Amniotic stem cell (primary cell): ENCODE data around the gene PTPRA.
"Not testable (repeated sequence)": the region's sequence is repeated elsewhere in the genome, so short reads cannot be mapped to it uniquely, and the experiment has no call there.

Experiments used
- DNase-seq: peaks from one replicate; lab custom pipeline; 2025; lab: John Stamatoyannopoulos, UW

Gene PTPRA

DNA sequence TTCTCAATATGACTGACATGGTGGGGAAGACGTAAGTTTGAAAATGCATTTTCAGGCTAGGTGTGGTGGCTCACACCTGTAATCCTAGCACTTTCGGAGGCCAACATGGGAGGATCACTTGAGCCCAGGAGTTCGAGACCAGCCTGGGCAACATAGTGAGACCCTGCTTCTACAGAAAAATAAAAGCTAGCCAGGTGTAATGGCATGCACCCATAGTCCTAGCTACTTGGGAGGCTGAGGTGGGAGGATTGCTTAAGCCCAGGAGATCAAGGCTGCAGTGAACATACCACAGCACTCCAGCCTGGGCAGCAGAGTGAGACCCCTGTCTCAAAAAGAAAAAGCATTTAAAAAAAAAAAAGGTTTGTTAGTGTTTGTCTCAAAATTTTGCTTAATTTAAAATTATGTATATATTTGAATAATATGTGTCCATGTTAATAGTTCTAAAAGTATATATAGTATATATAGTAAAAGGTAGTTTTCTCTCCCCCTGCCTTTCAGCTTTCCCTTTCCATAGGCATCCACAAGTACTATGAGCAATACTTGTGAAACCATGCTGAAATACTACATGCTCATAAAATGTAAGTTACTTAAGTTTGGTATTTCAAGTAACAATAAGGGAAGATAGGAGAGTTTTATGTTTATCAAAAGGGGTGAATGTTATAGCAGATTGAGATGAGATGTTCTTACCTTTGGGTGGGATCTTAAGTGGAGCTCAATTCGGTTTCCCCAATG is 15.1 kb downstream of the PTPRA start:
- DNase-seq, result no peak

DNA sequence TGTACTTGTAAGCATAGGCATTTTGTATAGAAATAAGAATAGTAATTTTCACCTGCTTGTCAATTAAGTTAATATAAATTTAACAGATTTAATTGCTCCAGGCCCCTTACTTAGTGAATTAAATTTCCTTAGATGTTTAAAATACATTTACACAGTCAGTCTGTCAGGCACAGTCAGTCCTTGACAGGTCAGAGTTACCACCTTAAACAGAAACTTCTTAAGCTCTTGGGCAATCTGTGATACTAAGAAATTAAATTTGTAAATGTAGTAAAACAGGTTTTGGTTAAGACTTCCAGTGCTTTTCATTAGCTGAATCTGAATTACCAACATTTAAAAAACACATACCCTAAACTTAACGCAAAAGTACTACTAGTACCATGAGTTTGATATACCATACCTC is 15.9 kb downstream of the PTPRA start:
- no peak for DNase-seq

DNA sequence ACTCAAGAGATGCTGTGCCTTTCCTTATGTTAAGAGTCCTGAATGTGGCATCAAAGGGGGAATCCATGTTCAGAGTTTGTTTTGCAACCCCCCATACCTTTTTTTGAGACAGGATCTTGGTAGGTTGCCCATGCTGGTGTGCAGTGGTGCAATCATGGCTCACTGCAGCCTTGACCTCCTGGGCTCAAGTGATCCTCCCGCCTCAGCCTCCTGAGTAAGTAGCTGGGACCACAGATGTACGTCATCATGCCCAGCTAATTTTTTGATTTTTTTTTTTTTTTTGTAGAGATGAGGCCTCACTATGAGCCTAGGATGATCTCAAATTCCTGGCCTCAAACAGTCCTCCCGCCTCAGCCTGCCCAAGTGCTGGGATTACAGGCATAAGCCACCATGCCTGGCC is 16.5 kb downstream of the PTPRA start:
- no peak for DNase-seq

DNA sequence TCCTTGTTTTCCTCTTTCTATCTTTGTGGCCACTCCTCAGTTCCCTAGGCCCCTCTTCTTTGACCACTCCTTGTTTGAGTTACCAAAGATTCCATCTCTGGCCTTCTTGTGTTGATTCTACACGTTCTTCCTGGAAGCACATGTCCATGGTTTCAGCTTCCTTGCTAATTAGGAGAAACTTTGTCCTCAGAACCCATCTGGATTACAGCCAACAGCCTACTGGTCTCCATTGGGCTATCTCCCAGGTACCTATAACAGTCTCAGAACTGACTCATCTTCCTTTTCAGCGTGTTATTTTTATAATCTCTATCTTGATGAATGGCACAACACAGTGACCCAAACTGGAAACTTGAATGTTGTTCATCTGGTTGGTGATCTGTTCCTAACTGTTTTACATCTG is 17.5 kb downstream of the PTPRA start:
- DNase-seq, result no peak

DNA sequence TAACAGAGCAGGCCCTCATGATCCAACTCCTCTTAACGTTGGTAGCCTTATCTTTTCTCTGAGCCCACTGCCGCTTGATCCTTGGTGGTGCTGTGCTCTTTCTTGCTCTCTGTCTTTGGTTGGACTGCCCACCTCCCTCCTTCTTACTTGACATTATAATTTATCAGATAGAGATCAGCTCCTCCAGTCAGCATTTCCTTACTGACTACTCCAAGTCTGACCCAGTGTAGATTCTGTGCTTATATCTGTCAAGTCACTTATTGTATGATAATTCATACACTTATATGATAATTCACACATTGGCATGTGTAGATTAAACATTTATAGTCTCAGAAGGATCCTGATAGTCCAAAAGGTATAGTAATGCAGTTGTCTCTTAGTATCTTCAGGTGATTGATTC is 18.1 kb downstream of the PTPRA start:
- DNase-seq, result no peak

DNA sequence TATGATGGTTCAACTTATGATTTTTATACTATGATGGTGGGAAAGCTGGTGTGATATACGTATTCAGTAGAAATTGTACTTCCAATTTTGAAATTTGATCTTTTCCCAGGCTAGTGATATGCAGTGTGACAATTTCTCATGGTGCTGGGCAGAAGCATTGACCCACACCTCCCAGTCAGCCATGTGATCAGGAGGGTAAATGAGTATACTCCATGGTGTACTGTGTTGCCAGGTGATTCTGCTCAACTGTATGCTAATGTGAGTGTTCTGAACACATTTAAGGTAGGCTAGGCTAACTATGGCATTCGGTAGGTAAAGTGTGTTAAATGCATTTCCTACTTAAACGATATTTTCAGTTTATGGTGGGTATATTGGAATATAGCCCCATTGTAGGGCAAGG is 19.1 kb downstream of the PTPRA start:
- no peak for DNase-seq

DNA sequence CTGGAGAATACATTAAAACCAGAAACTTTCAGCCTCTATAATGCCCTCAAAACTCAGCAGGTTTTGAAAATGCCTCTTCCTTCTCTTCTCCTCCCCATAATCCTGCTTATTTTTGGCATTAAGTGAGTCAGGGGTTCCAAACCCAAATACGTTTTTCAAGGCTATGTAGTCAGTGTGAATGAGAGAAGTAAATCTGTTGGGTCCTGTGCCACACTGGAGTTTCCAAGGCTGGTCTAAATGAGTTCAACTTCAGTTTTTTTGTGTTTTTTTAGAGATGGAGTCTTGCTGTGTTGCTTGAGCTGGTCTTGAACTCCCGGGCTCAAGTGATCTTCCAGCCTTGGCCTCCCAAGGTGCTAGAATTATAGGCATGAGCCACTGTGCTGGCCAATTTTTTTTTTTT is 20.9 kb downstream of the PTPRA start:
- no peak for DNase-seq

DNA sequence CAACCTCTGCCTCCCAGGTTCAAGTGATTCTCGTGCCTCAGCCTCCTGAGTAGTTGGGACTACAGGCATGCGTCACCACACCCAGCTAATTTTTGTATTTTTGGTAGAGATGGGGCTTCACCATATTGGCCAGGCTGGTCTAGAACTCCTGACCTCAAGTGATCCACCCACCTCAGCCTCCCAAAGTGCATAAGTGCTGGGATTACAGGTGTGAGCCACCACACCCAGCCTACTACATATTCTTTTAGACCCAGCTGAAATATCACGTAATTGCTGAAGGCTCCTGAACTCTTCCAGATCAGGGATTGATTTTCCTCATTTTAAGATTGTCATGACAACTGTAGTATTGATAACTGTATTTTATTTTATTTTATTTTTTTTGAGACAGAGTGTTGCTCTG is 21.9 kb downstream of the PTPRA start:
- not testable (repeated sequence) for DNase-seq

DNA sequence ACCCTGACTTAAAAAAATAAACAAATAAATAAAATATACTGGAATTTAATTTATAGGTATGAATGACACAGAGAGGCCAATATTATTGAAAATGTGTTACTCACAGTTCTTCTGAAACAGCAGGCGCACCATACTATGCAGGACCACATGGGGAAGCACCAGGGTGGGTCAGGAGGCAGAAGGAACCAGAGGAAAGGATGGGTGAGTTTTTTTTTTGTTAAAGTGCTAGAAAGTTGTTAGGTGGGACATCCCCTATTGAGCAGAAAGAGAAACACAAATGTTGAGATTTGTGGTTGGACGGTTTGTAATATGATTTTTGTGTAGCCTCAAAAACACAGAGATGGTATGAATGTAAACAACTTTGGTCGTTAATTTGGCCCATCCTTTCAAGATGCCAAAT is 26.0 kb downstream of the PTPRA start:
- no peak for DNase-seq

DNA sequence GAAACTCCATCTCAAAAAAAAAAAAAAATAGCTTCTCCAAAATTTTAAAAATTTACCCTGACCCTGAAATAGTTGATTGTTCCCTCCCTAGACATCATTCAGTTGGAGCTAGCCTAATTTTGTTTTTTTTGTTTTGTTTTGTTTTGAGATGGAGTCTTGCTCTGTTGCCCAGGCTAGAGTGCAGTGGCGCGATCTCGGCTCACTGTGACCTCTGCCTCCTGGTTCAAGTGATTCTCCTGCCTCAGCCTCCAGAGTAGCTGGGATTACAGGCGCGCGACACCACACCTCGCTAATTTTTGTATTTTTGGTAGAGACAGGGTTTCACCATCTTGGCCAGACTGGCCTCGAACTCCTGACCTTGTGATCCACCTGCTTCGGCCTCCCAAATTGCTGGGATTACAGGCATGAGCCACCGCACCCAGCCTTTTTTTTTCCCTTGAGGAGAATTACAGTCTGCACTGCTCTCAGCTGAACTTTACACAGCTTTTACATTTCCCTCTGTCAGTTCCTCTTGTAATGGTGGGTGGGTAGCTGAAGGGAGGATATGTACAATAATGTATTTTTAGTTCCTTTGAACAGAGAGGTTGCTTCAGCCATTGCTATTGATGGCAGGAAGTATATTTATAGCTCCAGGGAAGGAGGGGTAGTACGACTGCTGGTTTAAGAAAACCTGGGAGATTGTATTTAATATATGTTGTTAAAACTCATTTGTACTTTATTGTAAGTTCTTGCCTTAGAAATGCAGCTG is 27.7 kb downstream of the PTPRA start:
- DNase-seq, result no peak

DNA sequence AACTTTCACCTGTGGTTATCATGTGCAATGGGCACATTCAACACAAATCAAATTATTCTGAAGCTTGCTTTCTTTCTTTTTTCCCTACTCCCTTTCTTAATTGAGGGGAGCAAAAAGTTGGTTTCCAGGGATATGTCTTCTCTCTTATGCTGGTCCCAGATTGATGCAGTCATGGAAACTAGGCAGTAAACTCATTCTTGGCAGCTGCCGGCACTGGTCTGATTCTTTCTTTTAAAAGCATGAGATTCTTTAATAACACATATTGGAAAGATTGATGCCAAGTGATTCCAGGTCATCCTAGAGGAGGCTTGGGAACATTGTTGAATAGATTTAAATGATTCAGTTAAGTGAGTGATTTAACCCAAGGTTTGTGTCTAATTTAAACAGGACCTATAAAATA is 29.0 kb downstream of the PTPRA start:
- no peak for DNase-seq

DNA sequence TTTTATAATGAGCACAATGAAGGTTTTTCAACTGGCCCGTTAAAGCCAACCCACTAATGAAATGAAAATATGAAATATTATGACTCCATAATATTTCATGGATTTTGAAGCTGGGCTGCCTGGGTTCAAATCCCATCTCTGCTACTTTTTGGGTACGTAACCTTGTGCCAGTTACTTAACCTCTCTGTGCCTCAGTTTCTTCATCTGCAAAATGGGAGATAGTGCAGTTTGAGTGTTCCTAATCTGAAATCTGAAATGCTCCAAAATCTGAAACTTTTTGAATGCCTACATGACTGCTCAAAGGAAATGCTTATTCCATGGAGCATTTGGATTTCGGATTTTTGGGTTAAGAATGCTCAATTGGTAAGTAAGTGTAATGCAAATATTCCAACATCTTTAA is 29.5 kb downstream of the PTPRA start:
- DNase-seq, result no peak

DNA sequence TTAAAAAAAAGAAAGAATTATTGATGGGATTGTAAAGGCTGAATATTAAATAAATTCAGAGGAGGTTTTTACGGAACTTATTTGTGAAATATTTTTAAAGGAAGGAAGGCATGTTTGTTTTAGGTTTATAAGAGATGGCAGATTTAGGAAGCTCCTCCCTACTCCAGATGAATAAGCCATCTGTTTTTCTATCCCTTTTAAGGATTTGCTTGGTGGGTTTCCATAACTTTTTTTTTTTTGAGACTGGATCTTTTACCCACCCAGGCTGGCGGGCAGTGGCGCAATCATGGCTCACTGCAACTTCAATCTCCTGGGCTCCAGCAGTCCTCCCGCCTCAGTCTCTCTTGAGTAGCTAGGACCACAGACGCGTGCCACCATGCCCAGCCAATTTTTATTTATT is 30.4 kb downstream of the PTPRA start:
- DNase-seq, result no peak

DNA sequence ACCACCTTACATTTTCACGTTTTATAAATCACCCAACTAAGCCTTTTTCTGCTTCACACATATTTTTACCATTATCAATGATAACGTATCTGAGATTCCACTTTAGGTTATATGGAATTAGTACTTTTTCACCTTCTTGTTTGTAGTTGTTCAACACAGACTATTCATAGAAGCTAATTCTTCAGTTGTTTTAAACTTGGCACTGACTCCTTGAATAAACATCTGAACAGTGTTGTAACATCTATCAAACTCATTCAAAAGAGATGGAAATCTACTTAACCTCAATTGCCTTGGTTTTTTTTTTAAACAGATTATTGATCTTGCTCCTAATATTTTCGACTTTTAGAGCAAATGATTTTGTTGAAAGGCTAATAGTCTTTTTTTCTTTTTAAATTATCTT is 34.2 kb downstream of the PTPRA start:
- no peak for DNase-seq

DNA sequence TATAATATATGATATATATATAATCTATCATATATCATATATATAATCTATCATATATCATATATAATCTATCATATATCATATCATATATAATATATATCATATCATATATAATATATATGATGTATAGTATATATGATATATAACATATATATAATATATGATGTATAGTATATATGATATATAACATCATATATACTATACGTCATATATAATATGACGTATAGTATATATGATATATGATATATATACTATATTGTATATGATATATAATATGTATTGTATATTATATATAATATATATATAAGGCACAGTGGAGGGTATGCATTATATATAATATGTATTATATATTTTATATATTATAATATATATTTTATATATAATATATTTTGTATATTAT is 36.7 kb downstream of the PTPRA start:
- no peak for DNase-seq

DNA sequence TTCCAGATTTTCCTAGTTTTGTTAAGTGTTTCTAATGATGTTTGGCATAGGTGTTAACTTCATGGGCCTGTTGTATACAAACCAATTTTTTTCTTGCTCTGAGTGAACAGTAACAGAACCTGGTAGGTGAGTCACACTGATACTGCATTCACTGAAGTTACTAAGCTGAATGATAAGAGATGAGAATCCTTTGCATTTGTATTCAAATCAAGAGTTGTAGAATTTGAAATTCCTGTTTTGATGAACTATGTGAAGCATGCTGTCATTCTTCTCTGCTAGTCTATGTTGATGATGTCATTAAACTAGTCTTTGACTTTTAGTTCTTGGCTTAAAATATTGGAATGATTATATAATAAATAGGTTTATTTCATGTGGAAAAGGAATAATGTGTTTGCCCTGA is 37.9 kb downstream of the PTPRA start:
- no peak for DNase-seq

DNA sequence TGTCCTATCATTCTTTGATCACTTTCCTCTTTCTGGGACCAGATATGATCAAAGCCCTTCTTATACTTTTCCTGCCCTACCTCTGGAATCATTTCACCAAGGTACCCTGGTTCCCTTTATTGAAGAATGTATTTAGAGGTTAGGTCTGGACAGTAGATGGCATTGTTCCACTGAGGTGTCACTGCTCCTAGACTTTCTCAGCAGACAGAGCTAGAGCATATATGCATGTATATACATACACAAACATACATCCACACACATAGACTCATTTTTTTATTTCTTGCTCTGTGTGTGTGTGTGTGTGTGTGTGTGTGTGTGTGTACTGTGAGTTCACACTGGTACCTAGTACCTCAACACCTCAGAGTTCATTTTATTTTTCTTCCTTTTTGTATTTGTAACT is 40.9 kb downstream of the PTPRA start:
- DNase-seq, result no peak

DNA sequence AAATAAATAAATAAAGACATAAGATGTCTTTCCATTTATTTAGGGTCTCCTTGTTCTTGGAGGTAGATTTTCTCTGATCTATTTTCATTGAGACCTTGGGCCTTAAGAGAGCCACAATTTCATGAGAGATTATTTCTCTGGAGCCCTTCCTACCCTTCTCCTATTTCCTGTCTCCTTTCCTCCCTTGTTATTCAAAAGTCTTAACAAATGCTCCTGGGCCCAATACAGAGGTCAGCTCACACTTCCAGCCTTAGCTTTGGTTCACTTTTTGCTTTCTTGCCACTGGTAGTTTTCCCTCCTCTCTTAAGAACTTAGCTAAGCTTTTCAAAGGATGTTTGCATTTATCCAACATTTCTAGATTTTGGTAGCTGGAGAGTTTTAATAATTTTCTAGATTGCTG is 44.0 kb downstream of the PTPRA start:
- DNase-seq, result no peak

DNA sequence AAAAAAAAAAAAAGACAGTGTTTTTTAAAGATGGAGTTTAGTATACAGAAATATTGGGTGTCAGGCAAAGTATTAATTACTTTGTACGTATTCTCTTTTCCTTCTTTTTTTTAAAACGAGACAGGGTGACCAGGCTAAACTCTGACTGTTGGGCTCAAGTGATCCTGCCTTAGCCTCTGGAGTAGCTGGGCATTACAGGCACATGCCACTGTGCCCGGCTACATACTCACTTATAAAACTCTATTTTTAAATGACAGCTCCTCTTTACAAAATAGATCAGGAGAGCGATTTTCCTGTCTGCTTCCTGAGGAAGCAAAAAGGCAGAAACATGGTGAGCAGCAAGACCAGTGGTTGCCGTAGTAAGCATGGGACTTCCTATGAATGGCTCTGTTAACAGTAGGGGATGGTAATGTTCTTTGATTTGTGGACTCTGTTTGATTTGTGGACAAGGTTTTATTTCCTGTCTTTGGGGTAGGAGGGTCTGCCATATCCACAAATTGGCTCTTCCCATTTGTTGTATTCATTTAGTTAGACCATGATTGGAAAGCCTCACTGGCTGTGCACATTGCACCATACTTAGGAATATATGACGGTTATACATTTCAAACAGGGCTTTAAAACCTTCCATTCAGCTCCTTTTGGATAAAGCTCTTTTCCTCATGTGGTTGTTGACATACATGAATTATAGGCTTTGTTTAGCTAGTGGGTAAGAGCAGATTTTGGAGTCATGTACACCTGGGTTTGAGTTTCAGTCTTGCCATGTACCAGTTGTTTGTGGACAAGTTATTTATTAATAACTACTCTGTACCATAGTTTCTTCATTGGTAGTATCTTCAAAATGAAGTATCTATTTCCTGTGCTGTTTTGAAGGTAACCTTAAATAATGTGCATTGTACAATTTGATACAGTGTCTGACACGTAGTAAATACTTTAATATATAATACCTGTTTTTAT is 45.1 kb downstream of the PTPRA start:
- DNase-seq, result no peak

DNA sequence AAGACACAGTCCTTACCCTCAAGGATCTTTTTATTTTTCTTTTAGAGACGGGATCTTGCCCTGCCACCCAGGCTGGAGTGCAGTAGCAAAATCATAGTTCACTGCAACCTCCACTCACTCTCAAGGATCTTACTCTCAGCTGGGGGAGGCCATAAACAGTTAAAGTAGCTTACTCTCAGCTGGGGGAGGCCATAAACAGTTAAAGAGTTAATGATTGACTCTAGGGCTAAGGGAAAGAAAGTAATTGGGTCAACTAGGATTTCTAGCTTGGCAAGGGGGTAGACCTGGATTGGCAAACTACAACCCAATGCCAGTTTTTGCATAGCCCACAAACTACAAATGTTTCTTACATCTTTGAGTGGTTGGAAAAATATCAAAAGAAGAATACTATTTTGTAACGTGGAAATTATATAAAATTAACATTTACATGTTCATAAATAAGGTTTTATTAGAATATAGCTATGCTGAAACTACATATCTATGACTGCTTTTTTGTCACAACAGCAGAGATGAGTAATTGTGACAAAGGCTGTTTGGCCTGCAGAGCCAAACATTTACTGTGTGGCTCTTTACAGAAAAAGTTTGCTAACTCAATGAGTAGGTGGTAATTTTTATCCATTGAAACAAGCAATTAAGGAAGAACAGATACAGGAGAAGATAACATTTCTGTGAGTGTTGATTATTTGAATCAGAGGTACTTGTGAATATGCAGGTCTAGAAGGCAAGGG is 46.4 kb downstream of the PTPRA start:
- no peak for DNase-seq

DNA sequence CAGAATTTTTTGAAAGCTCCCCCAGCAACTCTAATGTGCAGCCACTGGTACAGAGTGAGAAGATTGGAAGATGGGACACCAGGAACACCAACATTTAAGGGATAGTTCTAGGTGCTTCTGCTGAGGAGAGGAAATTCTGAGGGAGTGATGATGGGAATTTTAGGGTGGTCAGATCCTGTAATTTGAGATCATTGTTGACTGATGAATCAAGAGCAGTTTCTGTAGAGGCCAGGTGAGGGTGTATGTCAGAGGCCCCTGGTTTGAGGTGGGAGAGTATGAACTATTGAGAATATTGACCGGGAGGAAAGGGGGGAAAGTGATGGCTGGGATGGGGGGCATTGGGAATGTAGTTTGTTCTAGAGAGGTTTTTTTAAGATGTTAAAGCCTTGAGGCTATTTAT is 47.2 kb downstream of the PTPRA start:
- no peak for DNase-seq

DNA sequence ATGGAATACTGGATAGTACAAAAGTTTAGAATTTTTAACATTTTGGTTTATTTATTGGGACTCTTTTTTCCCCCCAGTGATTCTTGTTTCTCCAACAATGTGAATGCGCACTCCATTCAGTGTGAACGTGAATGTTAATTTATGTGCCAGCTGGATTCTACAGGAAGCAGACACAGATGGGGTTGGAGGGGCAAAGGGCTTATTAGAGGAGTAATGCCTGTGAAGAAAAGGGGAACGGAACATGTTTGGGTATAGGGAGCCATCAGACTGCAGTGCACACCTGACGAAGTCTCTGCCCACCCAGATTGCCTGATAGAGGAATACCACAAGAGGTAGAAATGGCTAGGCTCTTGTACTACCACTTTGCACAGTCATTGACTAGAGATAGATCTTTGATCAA is 48.2 kb downstream of the PTPRA start:
- no peak for DNase-seq
